Osteoblast (primary cell): ENCODE data around the gene EGR1. TPM values are rescaled to one million over a fixed set of nuclear protein-coding genes. Genes with fewer than 3 reads are reported as not detected.
A peak's percentile ranks its signal among the peaks of the same experiment; 100 is the strongest.

Experiments used
- DNase-seq: peaks from one replicate; pipeline ENCODE4 v3.0.0; 2011; ENCODE audit warnings: low spot score, mixed read lengths; ENCODE audit not compliant: insufficient read length; ENCODE audit errors: missing footprints
- H2AFZ ChIP-seq: 2 replicates; pipeline ENCODE4 v1.6.0; 2011; ENCODE audit warnings: mild to moderate bottlenecking, low read length
- H3K27ac ChIP-seq: 2 replicates; pipeline ENCODE4 v1.5.1; 2011; ENCODE audit warnings: mild to moderate bottlenecking, low read depth, low read length, moderate library complexity
- H3K27me3 ChIP-seq: 2 replicates; pipeline ENCODE4 v1.6.0; 2012; ENCODE audit warnings: mild to moderate bottlenecking, control low read depth, inconsistent platforms, low read length, moderate library complexity; ENCODE audit not compliant: insufficient read depth
- H3K36me3 ChIP-seq: 2 replicates; pipeline ENCODE4 v1.5.1; 2011; ENCODE audit warnings: mild to moderate bottlenecking, low read length, control low read depth, moderate library complexity; ENCODE audit not compliant: insufficient read depth
- H3K4me1 ChIP-seq: 2 replicates; pipeline ENCODE4 v1.5.1; 2011; ENCODE audit warnings: mild to moderate bottlenecking, low read length, control low read depth, moderate library complexity; ENCODE audit not compliant: insufficient read depth
- H3K4me2 ChIP-seq: 2 replicates; pipeline ENCODE4 v1.6.0; 2011; ENCODE audit warnings: mild to moderate bottlenecking, low read length; ENCODE audit not compliant: insufficient read depth
- H3K4me3 ChIP-seq: fragments of 200-600 bp; sonication (generic); 3 replicates; pipeline ENCODE4 v1.5.1; 2012; ENCODE audit warnings: mild to moderate bottlenecking, low read length, inconsistent platforms; ENCODE audit not compliant: insufficient read depth
- H3K79me2 ChIP-seq: 2 replicates; pipeline ENCODE4 v1.6.0; 2012; ENCODE audit warnings: mild to moderate bottlenecking, low read length, control low read depth, inconsistent platforms; ENCODE audit not compliant: insufficient read depth
- H3K9me3 ChIP-seq: 2 replicates; pipeline ENCODE4 v1.5.1; 2011; ENCODE audit warnings: low read depth, low read length, control low read depth
- H4K20me1 ChIP-seq: 2 replicates; pipeline ENCODE4 v1.6.0; 2012; ENCODE audit warnings: mild to moderate bottlenecking, low read length, control low read depth; ENCODE audit not compliant: insufficient read depth
- total RNA-seq: library from RNA; depleted of rRNA; stranded (reverse); fragments of >200 nt; gene quantifications from 2 replicates; pipeline ENCODE4 v1.2.3, GENCODE V29; 2012
- TF ChIP-seq, protein P1 (sequence below): IDR thresholded peaks from 2 replicates; pipeline ENCODE4 v1.5.1; 2011; ENCODE audit warnings: mild to moderate bottlenecking, low read depth, low read length, moderate library complexity; ENCODE audit errors: extremely low read depth

Gene EGR1
- total RNA-seq, 1 donor: 2.2 TPM

GRCh38 chr5:138490648-138491283, 25.5 kb downstream of the EGR1 start:
- H3K36me3 ChIP-seq: no peaks in the 10 kb centered on the region
- peak overlapping the region; percentile 76 for H3K4me3 ChIP-seq
- no peaks in the 10 kb centered on the region for H3K9me3 ChIP-seq
- H3K27me3 ChIP-seq: no peaks in the 10 kb centered on the region
- TF ChIP-seq, protein P1, sequence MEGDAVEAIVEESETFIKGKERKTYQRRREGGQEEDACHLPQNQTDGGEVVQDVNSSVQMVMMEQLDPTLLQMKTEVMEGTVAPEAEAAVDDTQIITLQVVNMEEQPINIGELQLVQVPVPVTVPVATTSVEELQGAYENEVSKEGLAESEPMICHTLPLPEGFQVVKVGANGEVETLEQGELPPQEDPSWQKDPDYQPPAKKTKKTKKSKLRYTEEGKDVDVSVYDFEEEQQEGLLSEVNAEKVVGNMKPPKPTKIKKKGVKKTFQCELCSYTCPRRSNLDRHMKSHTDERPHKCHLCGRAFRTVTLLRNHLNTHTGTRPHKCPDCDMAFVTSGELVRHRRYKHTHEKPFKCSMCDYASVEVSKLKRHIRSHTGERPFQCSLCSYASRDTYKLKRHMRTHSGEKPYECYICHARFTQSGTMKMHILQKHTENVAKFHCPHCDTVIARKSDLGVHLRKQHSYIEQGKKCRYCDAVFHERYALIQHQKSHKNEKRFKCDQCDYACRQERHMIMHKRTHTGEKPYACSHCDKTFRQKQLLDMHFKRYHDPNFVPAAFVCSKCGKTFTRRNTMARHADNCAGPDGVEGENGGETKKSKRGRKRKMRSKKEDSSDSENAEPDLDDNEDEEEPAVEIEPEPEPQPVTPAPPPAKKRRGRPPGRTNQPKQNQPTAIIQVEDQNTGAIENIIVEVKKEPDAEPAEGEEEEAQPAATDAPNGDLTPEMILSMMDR: no peak
- H2AFZ ChIP-seq: no peak overlapping the region
- H3K4me2 ChIP-seq: peak overlapping the region; percentile 92
- no peak for DNase-seq
- H3K79me2 ChIP-seq: no peaks in the 10 kb centered on the region
- peaks cover 46% of the 10 kb centered on the region for H3K4me1 ChIP-seq
- H3K27ac ChIP-seq: no peak overlapping the region
- H4K20me1 ChIP-seq: no peaks in the 10 kb centered on the region

DNA sequence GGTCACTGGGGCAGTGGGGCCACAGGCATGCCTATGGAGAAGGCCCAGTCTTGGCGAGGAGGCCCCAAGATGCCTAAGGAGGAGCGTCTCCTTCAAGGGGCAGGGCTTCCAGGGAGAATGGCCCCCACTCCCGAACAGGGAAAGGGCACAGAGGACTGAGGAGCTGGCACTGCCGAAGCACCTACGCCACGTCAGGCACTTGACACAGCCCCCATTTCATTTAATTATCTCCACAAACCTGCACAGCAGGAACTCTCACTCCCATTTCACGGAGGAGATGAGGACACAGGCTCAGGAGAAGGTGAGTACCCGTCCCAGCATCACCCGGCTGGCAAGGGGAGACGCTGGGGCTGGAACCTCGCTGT, 26.0 kb downstream of the EGR1 start:
- Histone ChIP-seq H3K36me3 (no peaks in the 10 kb centered on the region), H3K79me2 (no peaks in the 10 kb centered on the region), H4K20me1 (no peaks in the 10 kb centered on the region), H3K4me3 (peak overlapping the region; percentile 76), H3K9me3 (no peaks in the 10 kb centered on the region), H2AFZ (peak overlapping the region; percentile 82), H3K27ac (peak overlapping the region; percentile 51), H3K4me1 (peaks cover 46% of the 10 kb centered on the region), H3K27me3 (no peaks in the 10 kb centered on the region), H3K4me2 (peak overlapping the region; percentile 92)
- no peak for DNase-seq
- TF ChIP-seq, protein P1: no peak

DNA sequence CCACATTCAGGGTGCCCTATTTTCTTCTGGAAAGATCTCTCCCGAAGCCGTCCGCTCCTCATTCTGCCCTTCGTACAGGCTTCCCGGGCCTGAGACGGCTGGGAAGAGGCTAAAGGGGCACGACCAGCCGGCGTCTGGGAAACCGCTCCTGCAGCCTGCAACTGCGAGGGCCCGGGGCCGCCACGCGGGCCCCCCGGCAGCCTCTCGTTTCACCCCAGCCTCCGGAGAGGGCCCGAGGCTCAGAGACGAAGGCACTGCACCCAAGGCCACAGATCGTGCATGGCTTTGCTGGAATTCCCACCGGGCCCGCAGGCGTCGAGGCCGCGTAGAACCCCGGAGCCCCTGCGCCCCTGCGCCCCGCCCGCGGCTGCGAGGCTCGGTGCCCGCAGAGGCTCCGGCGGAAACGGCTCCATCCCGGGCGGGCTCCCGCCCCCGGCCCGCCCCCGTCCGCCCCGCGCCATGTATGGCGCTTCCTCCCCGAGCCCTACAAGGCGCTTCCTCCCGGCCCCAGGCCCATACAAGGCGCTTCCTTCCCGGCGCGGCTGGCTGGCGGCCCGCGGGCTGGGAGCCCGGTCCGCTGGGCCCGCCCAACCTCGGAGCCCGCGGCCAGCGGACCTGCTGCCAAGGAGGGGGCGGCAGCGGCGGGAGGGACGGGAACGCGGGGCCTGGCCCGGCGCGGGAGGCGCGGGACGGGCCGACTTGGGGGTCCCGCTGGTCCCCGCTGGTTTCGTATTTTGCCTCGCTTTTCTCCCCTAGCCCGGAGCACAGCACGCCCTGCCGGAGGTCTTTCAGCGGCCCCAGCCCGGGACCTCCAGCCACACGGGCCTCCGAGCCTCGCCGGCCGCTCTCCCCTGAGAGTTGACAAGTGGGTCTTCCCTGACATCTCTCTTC, 26.6 kb downstream of the EGR1 start:
- Histone ChIP-seq H3K79me2 (no peaks in the 10 kb centered on the region), H3K4me2 (peak overlapping the region; percentile 92), H3K4me1 (peaks cover 39% of the 10 kb centered on the region), H3K36me3 (no peaks in the 10 kb centered on the region), H4K20me1 (no peaks in the 10 kb centered on the region), H3K27ac (peak overlapping the region; percentile 82), H3K27me3 (no peaks in the 10 kb centered on the region), H2AFZ (peak overlapping the region; percentile 82), H3K4me3 (peak overlapping the region; percentile 76), H3K9me3 (no peaks in the 10 kb centered on the region)
- TF ChIP-seq, protein P1: no peak
- DNase-seq: peak; percentile 99

GRCh38 chr5:138492560-138493045, 27.3 kb downstream of the EGR1 start:
- peak overlapping the region; percentile 76 for H3K4me3 ChIP-seq
- H3K27me3 ChIP-seq: no peaks in the 10 kb centered on the region
- H3K9me3 ChIP-seq: no peaks in the 10 kb centered on the region
- DNase-seq: no peak
- H4K20me1 ChIP-seq: no peaks in the 10 kb centered on the region
- H3K4me2 ChIP-seq: peak overlapping the region; percentile 89
- no peaks in the 10 kb centered on the region for H3K36me3 ChIP-seq
- peak overlapping the region; percentile 58 for H2AFZ ChIP-seq
- TF ChIP-seq, protein P1: no peak
- H3K4me1 ChIP-seq: peaks cover 37% of the 10 kb centered on the region
- peak overlapping the region; percentile 82 for H3K27ac ChIP-seq
- no peaks in the 10 kb centered on the region for H3K79me2 ChIP-seq
